HG02759 (cell line): ENCODE measurements around the gene BEND4.

Source experiments
- ATAC-seq: cut with Tn5 transposase; IDR thresholded peaks from one replicate; pipeline ENCODE4 v1.9.1; 2021; ENCODE audit warnings: mild to moderate bottlenecking, moderate library complexity; ENCODE audit not compliant: unreplicated experiment

Gene BEND4

GRCh38 chr4:42112846-42113245, 39.6 kb downstream of the BEND4 start:
- ATAC-seq: no peak

GRCh38 chr4:42104521-42104920, 47.9 kb downstream of the BEND4 start:
- no peak for ATAC-seq

GRCh38 chr4:42101446-42101975, 50.9 kb downstream of the BEND4 start:
- no peak for ATAC-seq

- ATAC-seq: no peak
These were observed 64.1 kb downstream of the BEND4 start for GRCh38 chr4:42088386-42088785.

- no peak for ATAC-seq
These were observed 68.6 kb downstream of the BEND4 start for GRCh38 chr4:42083816-42084215.

- peak; percentile 58 for ATAC-seq
These were observed 72.1 kb downstream of the BEND4 start for GRCh38 chr4:42080306-42080705.

GRCh38 chr4:42078184-42078801, 74.2 kb downstream of the BEND4 start:
- peak; percentile 89 for ATAC-seq

GRCh38 chr4:42074294-42074693, 78.2 kb downstream of the BEND4 start:
- ATAC-seq: no peak

GRCh38 chr4:42070463-42070862, 82.0 kb downstream of the BEND4 start:
- no peak for ATAC-seq

- ATAC-seq: no peak
These were observed 85.2 kb downstream of the BEND4 start for GRCh38 chr4:42067264-42067663.

- no peak for ATAC-seq
These were observed 86.1 kb downstream of the BEND4 start for GRCh38 chr4:42066402-42066801.
